ENCODE measurements around the gene NUP88.
A peak's percentile ranks its signal among the peaks of the same experiment; 100 is the strongest.

The NUP88 gene

GRCh38 chr17:5444209-5444608 is 24.7 kb upstream of the NUP88 start:
- peaks cover 47% of the 10 kb centered on the region for H3K79me2 ChIP-seq (ENCODE audit: control insufficient read depth, low read length)
- no peaks in the 10 kb centered on the region for H3K27me3 ChIP-seq (ENCODE audit: control insufficient read depth, low read length)
- TF ChIP-seq, protein P1, sequence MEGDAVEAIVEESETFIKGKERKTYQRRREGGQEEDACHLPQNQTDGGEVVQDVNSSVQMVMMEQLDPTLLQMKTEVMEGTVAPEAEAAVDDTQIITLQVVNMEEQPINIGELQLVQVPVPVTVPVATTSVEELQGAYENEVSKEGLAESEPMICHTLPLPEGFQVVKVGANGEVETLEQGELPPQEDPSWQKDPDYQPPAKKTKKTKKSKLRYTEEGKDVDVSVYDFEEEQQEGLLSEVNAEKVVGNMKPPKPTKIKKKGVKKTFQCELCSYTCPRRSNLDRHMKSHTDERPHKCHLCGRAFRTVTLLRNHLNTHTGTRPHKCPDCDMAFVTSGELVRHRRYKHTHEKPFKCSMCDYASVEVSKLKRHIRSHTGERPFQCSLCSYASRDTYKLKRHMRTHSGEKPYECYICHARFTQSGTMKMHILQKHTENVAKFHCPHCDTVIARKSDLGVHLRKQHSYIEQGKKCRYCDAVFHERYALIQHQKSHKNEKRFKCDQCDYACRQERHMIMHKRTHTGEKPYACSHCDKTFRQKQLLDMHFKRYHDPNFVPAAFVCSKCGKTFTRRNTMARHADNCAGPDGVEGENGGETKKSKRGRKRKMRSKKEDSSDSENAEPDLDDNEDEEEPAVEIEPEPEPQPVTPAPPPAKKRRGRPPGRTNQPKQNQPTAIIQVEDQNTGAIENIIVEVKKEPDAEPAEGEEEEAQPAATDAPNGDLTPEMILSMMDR (IDR thresholded peaks at IDR 0.05; ENCODE audit: low read depth, low read length, poor library complexity, severe bottlenecking): no peak
- no peak for TF ChIP-seq EZH2phosphoT487 (IDR thresholded peaks at IDR 0.05; ENCODE audit: borderline replicate concordance, low read length)
- H3K4me2 ChIP-seq (ENCODE audit: low read length): no peak overlapping the region
- H3K9me3 ChIP-seq (ENCODE audit: control insufficient read depth, insufficient read depth, low read length): no peaks in the 10 kb centered on the region
- H3K4me1 ChIP-seq (ENCODE audit: control insufficient read depth, low read length): peaks cover 8% of the 10 kb centered on the region
- no peaks in the 10 kb centered on the region for H3K9me2 ChIP-seq (replicated peaks; ENCODE audit: control insufficient read depth, low read length)
- H3K36me3 ChIP-seq (ENCODE audit: control insufficient read depth, low read length): peaks cover 87% of the 10 kb centered on the region
- no peak overlapping the region for H3K4me3 ChIP-seq (ENCODE audit: low read length)
- H3K27ac ChIP-seq (ENCODE audit: low read depth, low read length): no peak overlapping the region
- H3F3A ChIP-seq (ENCODE audit: control insufficient read depth, insufficient read depth): peaks cover 33% of the 10 kb centered on the region
- 0 out of 2 replicates have a peak, but pooled peaks cover 2% of the 10 kb centered on the region for H4K20me1 ChIP-seq (ENCODE audit: control insufficient read depth, insufficient read depth, low read depth, low read length)

DNA sequence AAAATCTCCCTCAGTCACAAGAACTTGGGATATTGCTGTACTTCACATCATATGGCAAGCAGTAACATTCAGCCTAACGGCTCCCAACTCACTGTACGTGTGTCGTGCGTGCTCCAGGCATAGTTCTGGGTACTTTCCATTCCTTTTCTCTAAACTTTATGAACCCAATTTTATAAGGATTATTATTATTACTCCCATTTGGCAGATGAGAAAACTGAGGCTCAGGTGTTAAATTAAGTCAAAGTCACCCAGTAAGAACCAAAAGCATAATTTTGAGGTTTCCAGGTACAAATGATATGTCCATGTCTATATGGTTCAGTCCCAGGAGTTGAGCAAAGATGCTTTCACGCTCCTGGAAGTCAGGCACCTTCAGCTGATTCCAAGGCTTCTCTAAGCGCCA is 24.3 kb upstream of the NUP88 start:
- H3K4me3 ChIP-seq (ENCODE audit: low read length): no peak overlapping the region
- no peaks in the 10 kb centered on the region for H3K9me3 ChIP-seq (ENCODE audit: control insufficient read depth, insufficient read depth, low read length)
- H3K36me3 ChIP-seq (ENCODE audit: control insufficient read depth, low read length): peaks cover 84% of the 10 kb centered on the region

DNA sequence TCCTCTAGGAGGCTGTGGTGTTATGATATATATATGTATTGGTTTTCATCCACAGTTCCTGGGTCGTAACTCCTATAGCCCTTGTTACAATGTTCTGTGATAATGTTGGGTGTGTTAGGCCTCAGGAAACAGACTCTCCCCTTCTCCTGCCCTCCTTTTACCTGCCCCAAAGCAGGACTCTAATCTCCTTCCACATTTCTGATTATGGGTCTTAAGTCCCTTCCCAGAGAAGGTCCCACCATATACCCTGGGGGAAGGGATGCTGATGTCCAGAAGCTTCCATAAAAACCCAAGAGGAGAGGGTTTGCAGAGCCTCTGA is 19.9 kb upstream of the NUP88 start:
- Histone ChIP-seq H3K9me2 (replicated peaks; ENCODE audit: control insufficient read depth, low read length) (no peaks in the 10 kb centered on the region), H3K4me3 (ENCODE audit: low read length) (peak overlapping the region; percentile 61), H3K27ac (ENCODE audit: low read depth, low read length) (peak overlapping the region; percentile 66), H3K9me3 (ENCODE audit: control insufficient read depth, insufficient read depth, low read length) (no peaks in the 10 kb centered on the region), H3K79me2 (ENCODE audit: control insufficient read depth, low read length) (peaks cover 84% of the 10 kb centered on the region), H3K36me3 (ENCODE audit: control insufficient read depth, low read length) (peaks cover 86% of the 10 kb centered on the region), H4K20me1 (ENCODE audit: control insufficient read depth, insufficient read depth, low read depth, low read length) (peaks cover 13% of the 10 kb centered on the region; the same call in 1 of the 2 replicates), H3K4me1 (ENCODE audit: control insufficient read depth, low read length) (peaks cover 31% of the 10 kb centered on the region), H3K27me3 (ENCODE audit: control insufficient read depth, low read length) (no peaks in the 10 kb centered on the region), H3K4me2 (ENCODE audit: low read length) (peak overlapping the region; percentile 70), H3F3A (ENCODE audit: control insufficient read depth, insufficient read depth) (peaks cover 40% of the 10 kb centered on the region)
- TF ChIP-seq EZH2phosphoT487 (IDR thresholded peaks at IDR 0.05; ENCODE audit: borderline replicate concordance, low read length): no peak
- TF ChIP-seq, protein P1 (IDR thresholded peaks at IDR 0.05; ENCODE audit: low read depth, low read length, poor library complexity, severe bottlenecking): no peak

More for the DNA sequence above, 24.3 kb upstream of the NUP88 start:
- H3K4me2 ChIP-seq (ENCODE audit: low read length): no peak overlapping the region
- H3K79me2 ChIP-seq (ENCODE audit: control insufficient read depth, low read length): peaks cover 50% of the 10 kb centered on the region
- peaks cover 31% of the 10 kb centered on the region for H3F3A ChIP-seq (ENCODE audit: control insufficient read depth, insufficient read depth)
- no peaks in the 10 kb centered on the region for H3K27me3 ChIP-seq (ENCODE audit: control insufficient read depth, low read length)
- peaks cover 9% of the 10 kb centered on the region for H3K4me1 ChIP-seq (ENCODE audit: control insufficient read depth, low read length)
- no peak overlapping the region for H3K27ac ChIP-seq (ENCODE audit: low read depth, low read length)
- 0 out of 2 replicates have a peak, but pooled peaks cover 2% of the 10 kb centered on the region for H4K20me1 ChIP-seq (ENCODE audit: control insufficient read depth, insufficient read depth, low read depth, low read length)
- TF ChIP-seq, protein P1 (IDR thresholded peaks at IDR 0.05; ENCODE audit: low read depth, low read length, poor library complexity, severe bottlenecking): no peak
- no peaks in the 10 kb centered on the region for H3K9me2 ChIP-seq (replicated peaks; ENCODE audit: control insufficient read depth, low read length)
